Prostate gland (tissue), 2 donors: ENCODE measurements around the gene ACSF3.

Experiments
- POLR2A ChIP-seq: fragments of 450-650 bp; IDR thresholded peaks from one replicate; pipeline ENCODE4 v1.6.1; 2016; ENCODE audit warnings: antibody characterized with exemption, mild to moderate bottlenecking
- POLR2AphosphoS5 ChIP-seq: sonication (generic); formaldehyde crosslinking; IDR thresholded peaks from one replicate; pipeline ENCODE4 v1.6.1; 2017; ENCODE audit warnings: antibody characterized with exemption
- TF ChIP-seq, protein P1 (sequence below), 4 experiments: fragments of 200-600 bp in 2 of 4; fragments of 450-650 bp in 2 of 4; sonication (generic) in 2 of 4; IDR thresholded peaks; 1 replicate in 3 of 4; 2 replicates in 1 of 4; pipeline ENCODE4 v1.5.1; 2016 to 2019; ENCODE audit warnings: antibody characterized with exemption in 4 of 4, mild to moderate bottlenecking in 2 of 4, moderate library complexity in 2 of 4

DNA sequence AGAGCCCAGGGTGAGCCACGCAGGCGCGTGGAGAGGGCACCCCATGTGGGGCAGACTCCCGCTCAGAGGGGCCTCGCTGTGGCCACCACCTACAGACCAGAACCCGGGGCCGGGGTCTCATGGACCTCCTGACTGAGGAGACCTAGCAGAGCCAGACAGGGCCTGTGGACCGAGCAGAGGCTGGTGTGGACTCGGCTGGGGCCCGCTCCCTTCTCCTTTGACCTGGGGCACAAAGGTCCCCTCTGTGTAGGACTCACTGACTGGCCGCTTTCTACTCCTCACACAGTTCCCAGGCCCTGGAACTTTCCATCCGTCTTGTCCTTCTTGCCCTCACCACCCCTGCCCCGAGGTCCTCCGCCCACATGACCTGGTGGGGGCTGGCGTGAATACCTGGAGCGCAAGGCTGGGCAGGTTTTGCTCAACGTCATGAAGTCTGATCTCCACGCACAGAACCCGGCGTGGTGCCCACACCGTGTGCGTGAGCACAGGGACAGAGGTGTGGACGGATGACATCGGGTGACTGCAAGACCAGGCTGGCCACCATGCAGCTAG is 44.7 kb upstream of the ACSF3 start:
- TF ChIP-seq POLR2A (no peak), POLR2AphosphoS5 (no peak)
- TF ChIP-seq, protein P1, sequence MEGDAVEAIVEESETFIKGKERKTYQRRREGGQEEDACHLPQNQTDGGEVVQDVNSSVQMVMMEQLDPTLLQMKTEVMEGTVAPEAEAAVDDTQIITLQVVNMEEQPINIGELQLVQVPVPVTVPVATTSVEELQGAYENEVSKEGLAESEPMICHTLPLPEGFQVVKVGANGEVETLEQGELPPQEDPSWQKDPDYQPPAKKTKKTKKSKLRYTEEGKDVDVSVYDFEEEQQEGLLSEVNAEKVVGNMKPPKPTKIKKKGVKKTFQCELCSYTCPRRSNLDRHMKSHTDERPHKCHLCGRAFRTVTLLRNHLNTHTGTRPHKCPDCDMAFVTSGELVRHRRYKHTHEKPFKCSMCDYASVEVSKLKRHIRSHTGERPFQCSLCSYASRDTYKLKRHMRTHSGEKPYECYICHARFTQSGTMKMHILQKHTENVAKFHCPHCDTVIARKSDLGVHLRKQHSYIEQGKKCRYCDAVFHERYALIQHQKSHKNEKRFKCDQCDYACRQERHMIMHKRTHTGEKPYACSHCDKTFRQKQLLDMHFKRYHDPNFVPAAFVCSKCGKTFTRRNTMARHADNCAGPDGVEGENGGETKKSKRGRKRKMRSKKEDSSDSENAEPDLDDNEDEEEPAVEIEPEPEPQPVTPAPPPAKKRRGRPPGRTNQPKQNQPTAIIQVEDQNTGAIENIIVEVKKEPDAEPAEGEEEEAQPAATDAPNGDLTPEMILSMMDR (IDR thresholded peaks at IDR 0.05): no peak
